Heart left ventricle (tissue), 13 donors: ENCODE data around the gene PDE11A.

Experiments
- POLR2A ChIP-seq, 2 donors: fragments of 450-650 bp; IDR thresholded peaks; one replicate each; pipeline ENCODE4 v1.6.1; 2017; ENCODE audit warnings: antibody characterized with exemption in 2 of 2, mild to moderate bottlenecking in 2 of 2, moderate library complexity in 2 of 2
- TF ChIP-seq, protein P1 (sequence below), 12 donors: fragments of 200-600 bp; sonication (generic) in 4 of 12; IDR thresholded peaks; one replicate each; pipeline versions ENCODE4 v1.5.0 to v1.8.0; 2018 to 2022; ENCODE audit warnings: antibody characterized with exemption in 12 of 12, mild to moderate bottlenecking in 5 of 12
- donor health status: ischemic (EF 13 %, LVEDD 7.1; RV severe dilation, severe dysfunction).
- donor health status: DM: no; HTN: yes; CAD: no.
- donor health status: DM: no; HTN: no; CAD: no.
- donor health status: ischemic (EF 25% LVEDD 6.9; RV normal size, moderate dysfunction).
- donor health status: ischemic (EF 25% LVEDD 5.7; RV mildly dilated, moderate dysfunction).
- donor health status: ischemic (EF 35%, LVEDD 5.7; RV mildly dilated, moderate dysfunction).
- donor health status: nonischemic (EF 11% LVEDD 7.7; RV severe dilation, severe dysfunction).
- donor health status: DM: yes; HTN: yes; CAD: no.
- donor health status: PGD.
- donor health status: ischemic (EF 29% LVEDD 5.4; RV normal size, mild dysfunction).
- donor health status: nonischemic (EF 23%, LVEDD 6.1; RV moderate dilation, normal function).

- TF ChIP-seq, protein P1, sequence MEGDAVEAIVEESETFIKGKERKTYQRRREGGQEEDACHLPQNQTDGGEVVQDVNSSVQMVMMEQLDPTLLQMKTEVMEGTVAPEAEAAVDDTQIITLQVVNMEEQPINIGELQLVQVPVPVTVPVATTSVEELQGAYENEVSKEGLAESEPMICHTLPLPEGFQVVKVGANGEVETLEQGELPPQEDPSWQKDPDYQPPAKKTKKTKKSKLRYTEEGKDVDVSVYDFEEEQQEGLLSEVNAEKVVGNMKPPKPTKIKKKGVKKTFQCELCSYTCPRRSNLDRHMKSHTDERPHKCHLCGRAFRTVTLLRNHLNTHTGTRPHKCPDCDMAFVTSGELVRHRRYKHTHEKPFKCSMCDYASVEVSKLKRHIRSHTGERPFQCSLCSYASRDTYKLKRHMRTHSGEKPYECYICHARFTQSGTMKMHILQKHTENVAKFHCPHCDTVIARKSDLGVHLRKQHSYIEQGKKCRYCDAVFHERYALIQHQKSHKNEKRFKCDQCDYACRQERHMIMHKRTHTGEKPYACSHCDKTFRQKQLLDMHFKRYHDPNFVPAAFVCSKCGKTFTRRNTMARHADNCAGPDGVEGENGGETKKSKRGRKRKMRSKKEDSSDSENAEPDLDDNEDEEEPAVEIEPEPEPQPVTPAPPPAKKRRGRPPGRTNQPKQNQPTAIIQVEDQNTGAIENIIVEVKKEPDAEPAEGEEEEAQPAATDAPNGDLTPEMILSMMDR (IDR thresholded peaks at IDR 0.05), result no peak
- TF ChIP-seq POLR2A (IDR thresholded peaks at IDR 0.05), result no peak
Observed at GRCh38 chr2:177582000-177582399, 490.6 kb downstream of the PDE11A start.
